GM12872 (cell line): ENCODE data around the gene TRIM54.

Experiments used
- TF ChIP-seq, protein P1 (sequence below): IDR thresholded peaks from 3 replicates; pipeline ENCODE4 v1.5.1; 2011; ENCODE audit warnings: low read depth, mild to moderate bottlenecking, low read length, moderate library complexity; ENCODE audit not compliant: insufficient read depth

The TRIM54 gene

DNA sequence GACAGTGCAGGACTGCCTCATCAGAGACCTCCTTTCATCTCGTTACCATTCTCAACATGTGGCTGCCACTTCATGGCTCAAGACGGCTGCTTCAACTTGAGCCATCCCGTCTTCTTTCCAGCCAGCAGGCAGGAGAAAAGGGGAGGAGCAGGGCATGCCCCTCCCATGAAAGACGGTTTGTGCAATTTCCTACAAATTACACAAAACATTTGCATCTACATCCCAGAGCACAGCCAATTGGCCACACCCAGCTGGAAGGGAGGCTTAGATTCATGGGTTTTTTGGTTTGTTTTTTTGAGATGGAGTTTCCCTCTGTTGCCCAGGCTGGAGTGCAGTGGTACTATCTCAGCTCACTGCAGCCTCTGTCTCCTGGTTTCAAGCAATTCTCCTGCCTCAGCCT lies 14.3 kb downstream of the TRIM54 start:
- TF ChIP-seq, protein P1, sequence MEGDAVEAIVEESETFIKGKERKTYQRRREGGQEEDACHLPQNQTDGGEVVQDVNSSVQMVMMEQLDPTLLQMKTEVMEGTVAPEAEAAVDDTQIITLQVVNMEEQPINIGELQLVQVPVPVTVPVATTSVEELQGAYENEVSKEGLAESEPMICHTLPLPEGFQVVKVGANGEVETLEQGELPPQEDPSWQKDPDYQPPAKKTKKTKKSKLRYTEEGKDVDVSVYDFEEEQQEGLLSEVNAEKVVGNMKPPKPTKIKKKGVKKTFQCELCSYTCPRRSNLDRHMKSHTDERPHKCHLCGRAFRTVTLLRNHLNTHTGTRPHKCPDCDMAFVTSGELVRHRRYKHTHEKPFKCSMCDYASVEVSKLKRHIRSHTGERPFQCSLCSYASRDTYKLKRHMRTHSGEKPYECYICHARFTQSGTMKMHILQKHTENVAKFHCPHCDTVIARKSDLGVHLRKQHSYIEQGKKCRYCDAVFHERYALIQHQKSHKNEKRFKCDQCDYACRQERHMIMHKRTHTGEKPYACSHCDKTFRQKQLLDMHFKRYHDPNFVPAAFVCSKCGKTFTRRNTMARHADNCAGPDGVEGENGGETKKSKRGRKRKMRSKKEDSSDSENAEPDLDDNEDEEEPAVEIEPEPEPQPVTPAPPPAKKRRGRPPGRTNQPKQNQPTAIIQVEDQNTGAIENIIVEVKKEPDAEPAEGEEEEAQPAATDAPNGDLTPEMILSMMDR: no peak

DNA sequence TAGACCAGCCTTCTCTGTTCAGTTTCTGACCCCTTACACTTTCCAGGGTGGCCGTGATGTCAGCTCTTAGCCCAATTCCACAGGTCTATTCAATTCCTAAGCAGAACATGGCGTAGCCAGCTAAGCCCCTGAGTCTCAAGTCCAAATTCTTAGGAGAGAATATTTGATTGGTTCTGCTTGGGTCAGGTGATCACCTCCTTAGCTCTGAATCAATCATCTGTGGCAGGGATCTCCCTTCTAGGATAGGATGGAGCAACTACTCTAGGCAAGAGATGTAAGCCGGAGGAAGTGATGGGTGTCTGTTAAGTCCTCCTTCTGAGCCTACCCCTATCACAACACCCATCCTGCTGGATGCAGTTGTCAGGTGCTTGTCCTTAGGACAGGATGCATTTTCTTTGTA lies 15.0 kb downstream of the TRIM54 start:
- TF ChIP-seq, protein P1: no peak

DNA sequence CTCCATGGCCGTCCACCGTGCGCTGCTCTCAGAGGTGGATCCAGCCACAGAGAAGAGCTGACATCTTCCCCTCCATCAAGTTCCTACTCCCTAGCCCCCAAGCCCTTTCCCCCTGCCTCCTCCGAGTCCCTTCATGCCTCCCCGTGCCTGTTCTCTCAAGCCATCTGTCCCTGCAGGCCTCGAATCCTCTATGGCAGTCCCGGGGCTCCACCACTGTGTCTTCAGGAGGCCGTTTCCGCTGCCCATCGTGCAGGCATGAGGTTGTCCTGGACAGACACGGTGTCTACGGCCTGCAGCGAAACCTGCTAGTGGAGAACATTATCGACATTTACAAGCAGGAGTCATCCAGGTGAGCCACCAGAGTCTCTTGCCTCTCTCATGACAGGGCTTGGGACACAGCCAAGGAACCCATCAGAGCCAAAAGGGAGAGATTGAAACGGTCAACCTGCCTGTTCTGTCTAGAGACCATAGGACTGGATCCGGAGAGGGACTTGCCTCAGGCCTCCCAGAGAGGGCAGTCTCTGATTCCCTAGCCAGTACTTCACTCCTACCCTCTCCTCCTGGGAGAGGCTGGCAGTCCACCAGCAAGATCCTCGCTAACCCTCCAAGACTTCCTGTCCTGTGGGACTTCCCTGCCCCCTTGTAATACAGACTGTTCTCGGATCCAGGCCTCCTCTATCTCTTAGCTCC lies 16.3 kb downstream of the TRIM54 start:
- TF ChIP-seq, protein P1: no peak

DNA sequence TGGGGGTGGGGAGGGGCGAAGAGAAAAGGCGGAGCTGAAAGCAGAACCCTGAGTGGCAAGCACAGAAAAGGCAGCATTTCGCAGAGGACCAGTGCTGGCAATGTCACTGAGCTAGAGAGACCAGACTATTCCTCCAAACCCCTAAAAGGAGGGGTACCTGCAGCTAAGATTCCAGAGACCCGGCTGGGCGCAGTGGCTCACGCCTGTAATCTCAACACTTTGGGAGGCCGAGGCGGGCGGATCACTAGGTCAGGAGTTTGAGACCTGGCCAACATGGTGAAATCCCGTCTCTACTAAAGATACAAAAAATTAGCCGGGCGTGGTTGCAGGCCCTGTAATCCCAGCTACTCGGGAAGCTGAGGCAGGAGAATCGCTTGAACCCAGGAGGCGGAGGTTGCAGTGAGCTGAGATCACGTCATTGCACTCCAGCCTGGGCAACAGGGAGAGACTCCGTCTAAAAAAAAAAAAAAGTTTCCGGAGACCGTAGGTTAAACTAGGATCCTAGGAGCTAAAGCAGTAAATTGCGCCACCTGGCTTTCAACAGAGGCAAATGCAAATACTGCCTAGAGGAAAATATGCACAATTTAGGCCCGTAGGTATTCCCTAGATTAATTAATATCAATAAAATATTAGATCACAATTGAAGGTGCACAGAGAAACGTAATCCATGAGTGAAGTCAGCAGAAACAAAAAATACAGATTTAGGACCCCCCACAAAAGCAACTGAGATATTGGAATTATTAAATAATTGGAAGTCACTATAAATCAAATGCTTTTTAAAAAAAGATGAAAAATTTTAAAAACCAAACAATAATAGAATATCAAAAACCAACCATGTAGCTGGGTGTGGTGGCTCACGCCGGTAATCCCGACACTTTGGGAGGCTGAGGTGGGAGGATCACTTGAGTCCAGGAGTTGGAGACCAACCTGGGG lies 21.1 kb downstream of the TRIM54 start:
- TF ChIP-seq, protein P1: peak; percentile 70

DNA sequence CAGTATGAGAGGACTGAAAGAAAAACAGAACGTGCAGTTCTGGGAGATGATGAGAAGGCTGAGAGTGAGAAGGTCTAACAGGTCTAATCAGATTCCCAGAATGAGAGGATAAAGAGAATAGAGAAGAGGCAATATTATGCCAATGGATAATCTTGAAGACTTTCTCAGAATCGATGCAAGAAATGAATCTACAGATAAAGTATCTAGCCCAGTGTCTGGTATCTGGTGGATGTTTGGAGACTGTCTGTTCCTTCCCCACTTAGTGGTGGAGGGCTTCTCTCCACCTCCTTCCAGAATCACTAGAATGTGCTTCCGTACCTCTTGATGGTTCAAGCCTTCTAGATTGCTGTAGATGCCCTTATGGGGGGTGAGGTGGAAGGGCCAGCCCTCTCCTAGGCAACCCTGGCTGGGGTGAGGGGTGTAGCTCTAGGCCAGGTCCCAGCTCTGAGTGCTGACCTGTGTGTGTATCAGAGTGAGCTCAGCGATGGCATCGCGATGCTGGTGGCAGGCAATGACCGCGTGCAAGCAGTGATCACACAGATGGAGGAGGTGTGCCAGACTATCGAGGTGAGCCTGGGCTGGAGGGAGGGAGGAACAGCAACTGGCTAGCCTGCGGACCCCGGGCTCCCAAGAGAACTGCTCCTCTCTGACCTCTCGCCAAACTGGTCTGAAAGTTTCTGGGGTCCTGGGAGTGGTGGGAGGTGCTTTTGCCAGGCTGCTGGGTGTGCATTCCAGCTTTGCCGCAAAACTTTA lies 22.4 kb downstream of the TRIM54 start:
- TF ChIP-seq, protein P1: no peak

DNA sequence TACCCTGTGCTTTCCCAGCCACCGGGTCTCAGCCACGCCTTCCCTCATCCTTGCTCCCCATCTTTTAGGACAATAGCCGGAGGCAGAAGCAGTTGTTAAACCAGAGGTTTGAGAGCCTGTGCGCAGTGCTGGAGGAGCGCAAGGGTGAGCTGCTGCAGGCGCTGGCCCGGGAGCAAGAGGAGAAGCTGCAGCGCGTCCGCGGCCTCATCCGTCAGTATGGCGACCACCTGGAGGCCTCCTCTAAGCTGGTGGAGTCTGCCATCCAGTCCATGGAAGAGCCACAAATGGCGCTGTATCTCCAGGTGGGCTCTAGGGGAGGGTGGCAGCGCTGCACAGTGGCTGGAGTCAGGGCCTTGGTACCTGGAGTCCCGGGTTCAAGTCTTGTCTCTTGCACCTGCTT lies 23.3 kb downstream of the TRIM54 start:
- TF ChIP-seq, protein P1: no peak

DNA sequence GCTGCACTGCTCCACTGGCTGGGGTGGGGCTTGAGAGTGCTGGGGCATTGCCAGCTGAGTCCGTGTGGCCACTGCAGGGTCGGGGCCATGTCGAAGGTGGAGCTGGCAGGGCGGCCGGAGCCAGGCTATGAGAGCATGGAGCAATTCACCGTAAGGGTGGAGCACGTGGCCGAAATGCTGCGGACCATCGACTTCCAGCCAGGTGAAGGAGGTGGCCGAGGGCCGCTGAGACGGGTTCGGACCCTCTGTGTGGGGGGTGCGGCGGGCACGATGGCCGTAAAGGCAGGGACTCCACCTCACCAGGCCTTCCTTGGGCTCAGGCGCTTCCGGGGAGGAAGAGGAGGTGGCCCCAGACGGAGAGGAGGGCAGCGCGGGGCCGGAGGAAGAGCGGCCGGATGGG lies 23.9 kb downstream of the TRIM54 start:
- TF ChIP-seq, protein P1: no peak
